ENCODE results near the gene CNOT8. TPM values are rescaled to one million over a fixed set of nuclear protein-coding genes. Genes with fewer than 3 reads are reported as not detected.

Gene CNOT8
- total RNA-seq, 1 donor: 60.5 TPM

GRCh38 chr5:154857530-154858296 lies 714 bp upstream of the CNOT8 start:
- peak overlapping the region; percentile 90 for H3K4me3 ChIP-seq (ENCODE audit: low read depth, low read length)
- TF ChIP-seq, protein P1, sequence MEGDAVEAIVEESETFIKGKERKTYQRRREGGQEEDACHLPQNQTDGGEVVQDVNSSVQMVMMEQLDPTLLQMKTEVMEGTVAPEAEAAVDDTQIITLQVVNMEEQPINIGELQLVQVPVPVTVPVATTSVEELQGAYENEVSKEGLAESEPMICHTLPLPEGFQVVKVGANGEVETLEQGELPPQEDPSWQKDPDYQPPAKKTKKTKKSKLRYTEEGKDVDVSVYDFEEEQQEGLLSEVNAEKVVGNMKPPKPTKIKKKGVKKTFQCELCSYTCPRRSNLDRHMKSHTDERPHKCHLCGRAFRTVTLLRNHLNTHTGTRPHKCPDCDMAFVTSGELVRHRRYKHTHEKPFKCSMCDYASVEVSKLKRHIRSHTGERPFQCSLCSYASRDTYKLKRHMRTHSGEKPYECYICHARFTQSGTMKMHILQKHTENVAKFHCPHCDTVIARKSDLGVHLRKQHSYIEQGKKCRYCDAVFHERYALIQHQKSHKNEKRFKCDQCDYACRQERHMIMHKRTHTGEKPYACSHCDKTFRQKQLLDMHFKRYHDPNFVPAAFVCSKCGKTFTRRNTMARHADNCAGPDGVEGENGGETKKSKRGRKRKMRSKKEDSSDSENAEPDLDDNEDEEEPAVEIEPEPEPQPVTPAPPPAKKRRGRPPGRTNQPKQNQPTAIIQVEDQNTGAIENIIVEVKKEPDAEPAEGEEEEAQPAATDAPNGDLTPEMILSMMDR (IDR thresholded peaks at IDR 0.05; ENCODE audit: insufficient read depth, low read depth, low read length): peak; percentile 8
- DNase-seq (ENCODE audit: low read depth): peak; percentile 97

- peak overlapping the region; percentile 90 for H3K4me3 ChIP-seq (ENCODE audit: low read depth, low read length)
- peak; percentile 21 for DNase-seq (ENCODE audit: low read depth)
- TF ChIP-seq, protein P1 (IDR thresholded peaks at IDR 0.05; ENCODE audit: insufficient read depth, low read depth, low read length): no peak
Measured at GRCh38 chr5:154858972-154859871, 795 bp downstream of the CNOT8 start.

DNA sequence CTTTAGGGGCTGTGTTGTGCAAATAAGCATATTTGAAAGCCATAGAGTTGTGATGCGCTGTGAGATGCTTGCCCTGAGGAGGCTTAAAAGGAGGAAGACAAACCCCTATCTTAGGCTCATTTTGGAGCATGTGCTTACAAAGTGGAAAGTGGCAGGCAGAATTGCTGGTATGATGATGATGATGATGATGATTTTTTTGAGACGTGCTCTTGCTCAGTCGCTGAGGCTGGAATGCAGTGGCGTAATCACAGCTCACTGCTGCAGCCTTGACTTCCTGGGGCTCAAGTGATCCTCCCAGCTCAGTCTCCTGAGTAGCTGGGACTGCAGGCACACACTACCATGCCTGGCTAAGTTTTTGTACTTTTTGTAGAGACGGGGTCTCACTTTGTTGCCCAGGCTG lies 1.7 kb downstream of the CNOT8 start:
- DNase-seq (ENCODE audit: low read depth): peak; percentile 80
- H3K4me3 ChIP-seq (ENCODE audit: low read depth, low read length): peak overlapping the region; percentile 90
- TF ChIP-seq, protein P1 (IDR thresholded peaks at IDR 0.05; ENCODE audit: insufficient read depth, low read depth, low read length): no peak

DNA sequence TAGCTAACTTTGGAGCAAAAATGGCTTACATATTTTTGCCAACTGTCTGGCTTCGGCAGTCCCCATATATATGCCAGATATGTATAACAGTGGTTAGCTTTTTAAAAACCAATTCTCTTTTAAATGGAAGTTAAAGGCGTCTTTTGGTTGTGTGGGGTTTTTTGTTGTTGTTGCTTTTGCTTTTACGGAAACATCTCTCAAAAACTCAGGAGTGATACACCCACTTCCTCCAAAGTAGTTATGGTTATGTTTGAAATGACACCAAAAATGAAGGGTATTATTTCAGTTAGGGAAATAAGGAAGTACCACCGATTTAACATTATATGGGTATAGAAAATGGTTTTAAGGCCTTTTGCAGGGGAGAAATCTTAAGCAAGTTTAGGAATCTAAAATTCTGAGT lies 2.3 kb downstream of the CNOT8 start:
- peak overlapping the region; percentile 90 for H3K4me3 ChIP-seq (ENCODE audit: low read depth, low read length)
- TF ChIP-seq, protein P1 (IDR thresholded peaks at IDR 0.05; ENCODE audit: insufficient read depth, low read depth, low read length): no peak
- no peak for DNase-seq (ENCODE audit: low read depth)

DNA sequence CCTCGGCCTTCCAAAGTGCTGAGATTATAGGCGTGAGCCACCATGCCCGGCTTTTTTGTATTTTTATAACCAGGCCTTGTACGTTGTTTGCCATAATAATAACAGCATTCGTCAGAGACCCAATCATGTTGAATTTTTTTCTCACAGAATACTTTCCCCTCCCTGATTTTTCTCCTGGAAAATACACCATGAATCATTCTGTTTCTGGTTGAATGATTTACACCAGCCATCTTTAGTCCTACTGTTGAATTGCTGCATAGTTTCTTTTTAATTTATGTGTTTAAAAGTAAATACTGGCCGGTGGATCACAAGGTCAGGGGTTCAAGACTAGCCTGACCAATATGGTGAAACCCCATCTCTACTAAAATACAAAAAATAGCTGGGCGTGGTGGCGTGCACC lies 3.5 kb downstream of the CNOT8 start:
- no peak overlapping the region for H3K4me3 ChIP-seq (ENCODE audit: low read depth, low read length)
- no peak for DNase-seq (ENCODE audit: low read depth)
- TF ChIP-seq, protein P1 (IDR thresholded peaks at IDR 0.05; ENCODE audit: insufficient read depth, low read depth, low read length): no peak

- peak; percentile 33 for DNase-seq (ENCODE audit: low read depth)
- no peak overlapping the region for H3K4me3 ChIP-seq (ENCODE audit: low read depth, low read length)
- TF ChIP-seq, protein P1 (IDR thresholded peaks at IDR 0.05; ENCODE audit: insufficient read depth, low read depth, low read length): no peak
Measured at GRCh38 chr5:154862766-154863165, 4.3 kb downstream of the CNOT8 start.

Measured in fibroblast of villous mesenchyme (primary cell).